GM23338 (cell line): ENCODE data around the gene NLGN4X. TPM values are rescaled to one million over a fixed set of nuclear protein-coding genes. Genes with fewer than 3 reads are reported as not detected.

ENCODE experiments used
- ATAC-seq: fragments of 200-7000 bp; cut with Tn5 transposase; 3 replicates; pipeline ENCODE4 v1.9.1; 2020
- DNase-seq: peaks from one replicate; pipeline ENCODE4 v3.0.0-alpha.2; 2015; ENCODE audit warnings: low spot score
- H2AFZ ChIP-seq: fragments of 200-600 bp; sonication (generic); 2 replicates; pipeline ENCODE4 v1.8.0; 2016; ENCODE audit warnings: antibody characterized with exemption, mild to moderate bottlenecking, moderate library complexity
- H3F3A ChIP-seq: fragments of 200-600 bp; sonication (generic); replicated peaks from 2 replicates; pipeline ENCODE4 v1.8.0; 2017; ENCODE audit warnings: antibody characterized with exemption, mixed run types, low read depth
- H3K27ac ChIP-seq: fragments of 200-600 bp; sonication (generic); 2 replicates; pipeline ENCODE4 v1.6.1; 2016; ENCODE audit warnings: low read depth
- H3K27me3 ChIP-seq: fragments of 200-600 bp; sonication (generic); 2 replicates; pipeline ENCODE4 v1.8.0; 2016; ENCODE audit warnings: mild to moderate bottlenecking, mixed run types, moderate library complexity; ENCODE audit not compliant: insufficient read depth
- H3K36me3 ChIP-seq: fragments of 200-600 bp; sonication (generic); 2 replicates; pipeline ENCODE4 v1.8.0; 2016; ENCODE audit warnings: mild to moderate bottlenecking; ENCODE audit not compliant: insufficient read depth
- H3K4me1 ChIP-seq: fragments of 200-600 bp; sonication (generic); 2 replicates; pipeline ENCODE4 v1.8.0; 2016; ENCODE audit warnings: mild to moderate bottlenecking, moderate library complexity; ENCODE audit not compliant: insufficient read depth
- H3K4me2 ChIP-seq: fragments of 200-600 bp; sonication (generic); 2 replicates; pipeline ENCODE4 v1.7.1; 2017; ENCODE audit warnings: mixed run types
- H3K4me3 ChIP-seq: fragments of 200-600 bp; sonication (generic); 2 replicates; pipeline ENCODE4 v1.6.1; 2016; ENCODE audit warnings: mixed run types
- H3K79me2 ChIP-seq: fragments of 200-600 bp; sonication (generic); replicated peaks from 2 replicates; pipeline ENCODE4 v1.8.0; 2017; ENCODE audit warnings: mild to moderate bottlenecking; ENCODE audit not compliant: insufficient read depth
- H3K9me2 ChIP-seq: fragments of 200-600 bp; sonication (generic); 2 replicates; pipeline ENCODE4 v1.8.0; 2017; ENCODE audit not compliant: insufficient read depth
- H4K20me1 ChIP-seq: fragments of 200-600 bp; sonication (generic); replicated peaks from 2 replicates; pipeline ENCODE4 v1.8.0; 2017; ENCODE audit warnings: mild to moderate bottlenecking; ENCODE audit not compliant: insufficient read depth
- H3K27ac Mint-ChIP-seq: 2 replicates; pipeline ENCODE4 v1.8.0; 2020; ENCODE audit warnings: inconsistent platforms, mild to moderate bottlenecking, moderate library complexity, mixed read lengths
- H3K27me3 Mint-ChIP-seq: 3 replicates; pipeline ENCODE4 v1.8.0; 2022; ENCODE audit warnings: low read depth, mild to moderate bottlenecking, moderate library complexity, mixed read lengths, inconsistent platforms; ENCODE audit not compliant: insufficient read depth, poor library complexity
- H3K36me3 Mint-ChIP-seq: 3 replicates; pipeline ENCODE4 v1.8.0; 2021; ENCODE audit warnings: low read depth, mild to moderate bottlenecking, inconsistent platforms, moderate library complexity, mixed read lengths
- H3K4me1 Mint-ChIP-seq: 3 replicates; pipeline ENCODE4 v1.8.0; 2020; ENCODE audit warnings: mild to moderate bottlenecking, inconsistent platforms, mixed read lengths
- H3K4me3 Mint-ChIP-seq: 3 replicates; pipeline ENCODE4 v1.8.0; 2021; ENCODE audit warnings: moderate library complexity, mild to moderate bottlenecking, inconsistent platforms, mixed read lengths
- H3K9me3 Mint-ChIP-seq: 3 replicates; pipeline ENCODE4 v1.8.0; 2020; ENCODE audit warnings: moderate library complexity, mild to moderate bottlenecking, inconsistent platforms, mixed read lengths
- CREB1 ChIP-seq: fragments of 250-450 bp; sonication (Bioruptor Pico); IDR thresholded peaks from 2 replicates; pipeline ENCODE4 v1.5.0; 2020; ENCODE audit warnings: low read depth, mild to moderate bottlenecking, moderate library complexity
- CTCF ChIP-seq, 2 experiments: fragments of 200-600 bp in 1 of 2; sonication (generic) in 1 of 2; conservative IDR thresholded peaks; 2 replicates each; pipeline versions ENCODE4 v1.5.1 to v1.6.1; 2016 to 2017; ENCODE audit warnings: antibody characterized with exemption in 2 of 2, low read depth in 2 of 2, mild to moderate bottlenecking in 2 of 2, moderate library complexity in 1 of 2
- ETS1 ChIP-seq: IDR thresholded peaks from 2 replicates; pipeline ENCODE4 v1.6.1; 2016; ENCODE audit warnings: antibody characterized with exemption
- EZH2 ChIP-seq: fragments of 200-600 bp; sonication (generic); IDR thresholded peaks from one replicate; pipeline ENCODE4 v1.8.0; 2017; ENCODE audit warnings: antibody characterized with exemption, mild to moderate bottlenecking, low read depth; ENCODE audit not compliant: unreplicated experiment
- EZH2phosphoT487 ChIP-seq: fragments of 200-600 bp; sonication (generic); IDR thresholded peaks from one replicate; pipeline ENCODE4 v1.8.1; 2018; ENCODE audit warnings: antibody characterized with exemption; ENCODE audit not compliant: unreplicated experiment
- JUNB ChIP-seq: IDR thresholded peaks from one replicate; pipeline ENCODE4 v1.6.1; 2016; ENCODE audit warnings: antibody characterized with exemption; ENCODE audit not compliant: unreplicated experiment
- NANOG ChIP-seq: IDR thresholded peaks from 2 replicates; pipeline ENCODE4 v1.6.1; 2016; ENCODE audit warnings: antibody characterized with exemption, borderline replicate concordance
- POLR2AphosphoS5 ChIP-seq: IDR thresholded peaks from 2 replicates; pipeline ENCODE4 v1.6.1; 2016; ENCODE audit warnings: antibody characterized with exemption, low read depth
- REST ChIP-seq: IDR thresholded peaks from one replicate; pipeline ENCODE4 v1.6.1; 2018; ENCODE audit warnings: antibody characterized with exemption; ENCODE audit not compliant: unreplicated experiment
- STAT1 ChIP-seq: IDR thresholded peaks from one replicate; pipeline ENCODE4 v1.6.1; 2016; ENCODE audit warnings: antibody characterized with exemption; ENCODE audit not compliant: unreplicated experiment
- ZNF114 ChIP-seq: fragments of 250-450 bp; sonication (Bioruptor Pico); IDR thresholded peaks from 2 replicates; pipeline ENCODE4 v1.5.0; 2020; ENCODE audit warnings: mild to moderate bottlenecking, moderate library complexity
- ZNF331 ChIP-seq: fragments of 250-450 bp; sonication (Bioruptor Pico); IDR thresholded peaks from 2 replicates; pipeline ENCODE4 v1.5.0; 2020; ENCODE audit warnings: low read depth, mild to moderate bottlenecking, moderate library complexity
- ZNF462 ChIP-seq: fragments of 250-450 bp; sonication (Bioruptor Pico); IDR thresholded peaks from 2 replicates; pipeline ENCODE4 v1.5.0; 2020; ENCODE audit warnings: mild to moderate bottlenecking, moderate library complexity
- polyA plus RNA-seq: library from polyadenylated mRNA; unstranded; fragments of >200 nt; fragmentation: Nextera tagmentation; extraction: Ambion mirVana; gene quantifications from 2 replicates; pipeline ENCODE4 v1.2.1, GENCODE V29; 2016
- total RNA-seq: library from RNA; depleted of rRNA; stranded (reverse); fragments of >200 nt; shearing (Covaris generic); gene quantifications from 2 replicates; pipeline ENCODE4 v1.2.3, GENCODE V29; 2014

The NLGN4X gene
- total and polyA plus RNA-seq, 2 experiments from 2014 or later = 36.0 to 86.5 TPM

- Mint-ChIP-seq H3K4me1 (peaks cover 9% of the 10 kb centered on the region; the same call in 2 of the 3 replicates), H3K4me3 (no peak overlapping the region), H3K27me3 (peaks cover 2% of the 10 kb centered on the region), H3K27ac (no peak overlapping the region), H3K36me3 (no peaks in the 10 kb centered on the region), H3K9me3 (no peaks in the 10 kb centered on the region; the same call in 2 of the 3 replicates)
- TF ChIP-seq CTCF (conservative IDR thresholded peaks at IDR 0.05; ENCODE audit: low read depth in 2 of 2) (no peak), EZH2 (no peak), ZNF114 (CRISPR knock-in tag) (no peak), ZNF331 (CRISPR knock-in tag) (no peak), NANOG (no peak), POLR2AphosphoS5 (no peak), ZNF462 (no peak), CREB1 (no peak), JUNB (no peak), REST (no peak), STAT1 (no peak), EZH2phosphoT487 (no peak), ETS1 (no peak)
- no peak overlapping the region for H3K4me3 ChIP-seq
- peaks cover 54% of the 10 kb centered on the region for H3K79me2 ChIP-seq
- no peaks in the 10 kb centered on the region for H3K9me2 ChIP-seq
- no peak overlapping the region for H3K4me2 ChIP-seq
- H3F3A ChIP-seq = no peaks in the 10 kb centered on the region
- no peak overlapping the region for H3K27ac ChIP-seq
- H4K20me1 ChIP-seq = peaks cover 5% of the 10 kb centered on the region; the same call in 1 of the 2 replicates
- ATAC-seq = no peak
- H3K27me3 ChIP-seq = no peaks in the 10 kb centered on the region
- no peaks in the 10 kb centered on the region for H3K36me3 ChIP-seq
- H3K4me1 ChIP-seq = no peaks in the 10 kb centered on the region
- no peak overlapping the region for H2AFZ ChIP-seq
- no peak for DNase-seq
Observed at GRCh38 chrX:5936438-5936837, 292.2 kb downstream of the NLGN4X start.
